HG02623 (cell line): ENCODE results near the gene CDK11B.
A peak's percentile ranks its signal among the peaks of the same experiment; 100 is the strongest.
"Not testable (repeated sequence)": the region's sequence is repeated elsewhere in the genome, so short reads cannot be mapped to it uniquely, and the experiment has no call there.

Experiments used
- ATAC-seq: cut with Tn5 transposase; IDR thresholded peaks from one replicate; pipeline ENCODE4 v1.9.1; 2021; ENCODE audit warnings: moderate library complexity; ENCODE audit not compliant: unreplicated experiment

Gene CDK11B

GRCh38 chr1:1658583-1659549 is at the start of gene CDK11B:
TSS of gene CDK11B (minus strand) at chr1:1659004. CDS start at chr1:1657485, 1,519 bp downstream.
- ATAC-seq = peak; percentile 91

GRCh38 chr1:1707897-1708296 is 49.1 kb upstream of the CDK11B start:
- ATAC-seq = not testable (repeated sequence)

- ATAC-seq = not testable (repeated sequence)
Measured at GRCh38 chr1:1707241-1707640, 48.4 kb upstream of the CDK11B start.

- ATAC-seq = not testable (repeated sequence)
Measured at GRCh38 chr1:1705623-1706022, 46.8 kb upstream of the CDK11B start.

GRCh38 chr1:1704284-1704957 is 45.6 kb upstream of the CDK11B start:
- ATAC-seq = not testable (repeated sequence)

- ATAC-seq = no peak
Measured at GRCh38 chr1:1703796-1704195, 45.0 kb upstream of the CDK11B start.

DNA sequence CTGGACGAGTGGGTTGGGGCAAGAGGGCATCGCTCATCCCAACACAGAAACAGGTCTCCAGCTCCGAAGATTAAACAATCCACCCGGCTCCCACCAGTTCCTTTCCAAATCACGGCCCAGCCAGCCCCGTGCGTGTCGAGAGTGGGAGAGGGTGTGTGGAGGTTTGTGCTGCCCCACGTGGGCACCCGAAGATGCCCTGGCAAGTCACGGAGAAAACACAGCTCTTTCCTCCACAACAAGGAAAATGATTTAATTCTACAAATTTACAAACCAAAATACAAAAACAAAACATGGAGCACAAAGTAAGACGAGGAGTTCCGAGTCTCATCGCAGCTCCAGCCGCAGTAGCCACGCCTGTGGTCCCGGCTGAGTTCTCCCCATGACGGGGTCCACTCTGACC is 43.7 kb upstream of the CDK11B start:
- ATAC-seq = not testable (repeated sequence)

- not testable (repeated sequence) for ATAC-seq
Measured at GRCh38 chr1:1700557-1700956, 41.8 kb upstream of the CDK11B start.

GRCh38 chr1:1700067-1700466 is 41.3 kb upstream of the CDK11B start:
- ATAC-seq = not testable (repeated sequence)

- ATAC-seq = not testable (repeated sequence)
Measured at GRCh38 chr1:1699061-1699460, 40.3 kb upstream of the CDK11B start.

DNA sequence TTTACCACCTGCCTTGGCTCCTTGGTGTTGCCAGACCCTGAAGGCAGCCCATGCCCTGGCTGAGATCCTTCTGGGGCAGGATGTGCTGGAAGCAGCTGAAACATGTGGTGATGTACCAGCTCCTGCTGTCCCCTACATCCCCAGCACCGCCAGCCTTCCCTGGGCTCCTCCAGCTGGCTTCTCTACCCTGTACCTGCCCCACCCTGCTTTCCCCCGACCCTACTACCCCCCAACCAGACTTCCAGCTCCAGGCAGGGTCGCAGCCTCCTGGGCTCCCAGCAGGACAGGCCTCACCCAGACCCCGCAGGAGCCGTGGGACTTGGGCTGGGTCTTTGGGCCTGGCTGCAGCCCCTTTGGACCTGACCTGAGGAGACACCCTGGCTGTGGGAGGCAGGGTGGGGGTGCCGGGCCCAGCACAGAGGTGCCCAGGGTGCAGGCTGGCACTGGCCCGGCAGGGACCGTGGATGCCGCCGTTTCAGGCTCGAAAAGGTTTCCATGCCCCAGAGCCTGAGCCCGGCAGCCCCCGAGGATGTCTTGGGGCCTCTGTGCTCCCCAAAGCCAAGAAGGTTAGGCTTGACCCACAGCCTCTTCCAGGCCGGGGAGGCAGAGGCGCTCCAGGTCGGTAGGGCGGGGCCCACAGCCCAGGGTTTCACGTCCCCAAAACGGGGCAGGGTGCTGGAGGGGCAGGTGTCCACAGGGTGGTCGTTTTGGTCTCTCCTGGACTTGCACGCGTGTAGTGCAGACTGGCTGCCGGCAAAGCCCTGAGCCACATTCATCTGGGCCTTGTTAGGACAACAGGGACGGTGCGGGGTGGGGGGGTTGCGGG is 38.8 kb upstream of the CDK11B start:
- not testable (repeated sequence) for ATAC-seq

DNA sequence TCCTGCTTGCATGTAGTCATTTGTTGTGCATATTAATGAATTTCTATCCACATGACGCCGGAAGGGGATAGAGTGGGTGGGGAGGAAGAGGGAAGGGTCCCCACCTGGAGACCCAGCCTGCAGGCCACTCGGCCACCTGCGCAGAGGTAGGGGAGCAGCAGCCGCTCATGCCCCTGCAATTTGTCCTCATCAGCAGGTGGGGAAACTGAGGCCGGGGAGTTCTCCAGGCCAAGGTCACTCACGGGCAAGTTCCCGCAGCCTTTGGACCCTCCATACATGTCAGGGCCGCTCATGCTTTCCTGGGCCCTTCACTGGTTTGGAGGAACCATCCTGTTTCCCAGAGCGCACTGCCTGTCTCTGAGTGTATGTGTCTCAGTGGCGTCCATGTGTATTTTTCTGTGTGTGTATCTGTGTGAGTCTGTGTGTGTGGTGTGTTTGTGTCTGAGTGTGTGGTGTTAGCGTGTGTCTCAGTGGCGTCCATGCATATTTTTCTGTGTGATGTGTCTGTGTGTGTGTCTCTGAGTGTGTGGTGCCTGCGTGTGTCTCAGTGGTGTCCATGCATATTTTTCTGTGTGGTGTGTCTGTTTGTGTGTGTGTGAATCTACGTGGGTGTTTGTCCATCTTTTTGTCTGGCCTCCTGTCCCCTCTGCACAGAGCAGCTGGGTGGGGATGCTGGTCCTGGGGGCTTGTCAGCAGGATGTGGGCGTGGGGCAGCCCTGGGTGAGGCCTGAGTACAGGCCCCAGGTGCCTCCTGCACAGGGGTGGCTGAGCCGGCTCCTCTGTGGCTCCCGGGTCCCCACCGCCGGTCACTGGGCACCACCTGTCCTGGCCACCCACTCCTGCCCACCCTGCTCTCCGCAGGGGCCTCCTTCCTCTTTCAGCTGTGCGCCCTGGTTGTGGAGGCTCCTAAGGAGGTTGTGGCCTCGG is 37.9 kb upstream of the CDK11B start:
- not testable (repeated sequence) for ATAC-seq

- peak; percentile 73 for ATAC-seq
Measured at GRCh38 chr1:1692714-1693647, 34.2 kb upstream of the CDK11B start, which contains the start of gene SLC35E2B. TSS of gene SLC35E2B (minus strand) at chr1:1692795. CDS start at chr1:1676699, 16,096 bp downstream.

GRCh38 chr1:1692324-1692713 is 33.5 kb upstream of the CDK11B start:
- ATAC-seq = peak; percentile 29

- ATAC-seq = not testable (repeated sequence)
Measured at GRCh38 chr1:1691443-1691842, 32.6 kb upstream of the CDK11B start.

- ATAC-seq = not testable (repeated sequence)
Measured at GRCh38 chr1:1689526-1689925, 30.7 kb upstream of the CDK11B start.

DNA sequence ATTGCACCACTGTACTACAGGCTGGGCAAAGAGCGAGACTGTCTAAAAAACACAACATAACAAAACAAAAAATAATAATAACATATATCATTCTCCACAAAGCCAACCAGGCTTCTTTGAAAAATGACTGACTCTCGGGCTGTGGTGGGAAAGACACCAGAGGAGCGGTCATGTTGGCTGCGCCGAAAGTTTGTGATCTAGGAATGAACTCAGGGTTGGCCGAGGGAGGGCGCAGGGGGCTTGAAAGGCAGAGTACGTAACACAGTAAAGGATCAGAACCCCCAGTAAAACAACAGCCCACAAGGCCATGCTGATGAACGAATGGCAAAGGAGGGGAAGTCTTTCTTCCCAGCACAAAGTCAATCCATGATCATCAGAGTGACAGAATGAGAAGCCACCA is 29.0 kb upstream of the CDK11B start:
- ATAC-seq = no peak

DNA sequence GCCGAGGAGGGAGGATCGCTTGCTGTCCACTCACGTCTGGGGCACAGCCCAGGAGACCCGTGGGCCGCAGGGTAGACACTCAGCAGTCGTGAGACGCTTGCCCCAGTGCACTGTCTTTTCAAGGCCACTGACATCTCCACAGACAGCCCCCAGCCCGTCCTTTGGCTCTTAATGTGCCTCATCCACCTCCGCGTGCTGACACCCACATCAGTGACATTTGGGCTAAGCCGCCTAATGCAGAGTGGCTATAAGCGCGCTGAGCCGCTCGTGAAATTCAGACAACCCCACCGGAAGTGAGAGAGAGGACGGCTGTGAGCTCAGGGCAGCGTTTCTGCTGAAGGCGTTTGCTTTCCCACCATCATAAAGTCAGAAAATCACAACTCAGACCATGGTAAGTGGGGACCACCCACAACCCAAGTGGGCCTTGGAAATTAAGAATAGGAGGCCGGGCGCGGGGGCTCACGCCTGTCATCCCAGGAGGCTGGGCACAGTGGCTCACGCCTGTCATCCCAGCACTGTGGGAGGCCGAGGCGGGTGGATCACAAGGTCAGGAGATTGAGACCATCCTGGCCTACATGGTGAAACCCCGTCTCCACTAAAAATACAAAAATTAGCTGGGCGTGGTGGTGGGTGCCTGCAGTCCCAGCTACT is 25.4 kb upstream of the CDK11B start:
- no peak for ATAC-seq
